PC-3 (cell line): ENCODE results near the gene PHF21B.

Source experiments
- CTCF ChIP-seq: fragments of 300-600 bp; sonication (generic); conservative IDR thresholded peaks from 2 replicates; pipeline ENCODE4 v1.5.1; 2017; ENCODE audit warnings: antibody characterized with exemption, low read depth, mild to moderate bottlenecking, low read length
- EZH2 ChIP-seq: fragments of 300-600 bp; sonication (generic); IDR thresholded peaks from one replicate; pipeline ENCODE4 v1.6.1; 2017; ENCODE audit warnings: antibody characterized with exemption, mild to moderate bottlenecking, low read length; ENCODE audit not compliant: unreplicated experiment
- EZH2phosphoT487 ChIP-seq: fragments of 300-600 bp; sonication (generic); IDR thresholded peaks from 2 replicates; pipeline ENCODE4 v1.6.1; 2018; ENCODE audit warnings: mild to moderate bottlenecking, antibody characterized with exemption, low read length, borderline replicate concordance

DNA sequence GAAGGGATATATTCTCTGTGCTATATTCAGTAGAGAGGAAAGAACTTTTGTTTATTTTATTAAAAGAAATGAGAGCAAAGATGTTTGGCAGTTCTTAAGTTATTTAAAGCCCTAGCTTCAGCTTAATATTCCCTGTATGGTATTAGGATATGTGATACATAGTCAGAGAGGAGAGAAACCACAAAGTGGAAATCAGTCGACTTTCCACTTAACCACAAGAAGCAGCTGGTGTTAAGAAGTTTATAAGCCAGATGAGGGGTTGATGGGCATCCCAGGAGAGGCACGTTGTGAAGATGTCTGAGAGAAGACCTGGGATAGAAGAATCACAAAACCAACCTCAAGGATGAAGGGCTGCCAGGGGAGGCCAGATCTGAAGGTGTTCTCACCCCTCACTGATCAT lies 23.3 kb upstream of the PHF21B start:
- no peak for TF ChIP-seq CTCF
- no peak for TF ChIP-seq EZH2
- TF ChIP-seq EZH2phosphoT487, result no peak
